Measurements from ENCODE around the gene WDR17.
A peak's percentile ranks its signal among the peaks of the same experiment; 100 is the strongest.

- TF ChIP-seq AGO1 (IDR thresholded peaks at IDR 0.05; ENCODE audit: low read depth, low read length, poor library complexity, severe bottlenecking) (no peak), MTA3 (CRISPR knock-in tag; IDR thresholded peaks at IDR 0.05) (no peak), CTCF (CRISPR knock-in tag; IDR thresholded peaks at IDR 0.05) (peak; percentile 35), USF2 (IDR thresholded peaks at IDR 0.05; ENCODE audit: low read depth, low read length) (no peak), USF2 (CRISPR knock-in tag; IDR thresholded peaks at IDR 0.05; ENCODE audit: borderline replicate concordance) (no peak), KLF9 (CRISPR knock-in tag; IDR thresholded peaks at IDR 0.05; ENCODE audit: low read depth) (no peak), POLR2A (IDR thresholded peaks at IDR 0.05; ENCODE audit: insufficient read depth in 1 of 2, low read depth in 2 of 2, low read length in 2 of 2) (no peak), ZNF431 (CRISPR knock-in tag; IDR thresholded peaks at IDR 0.05; ENCODE audit: borderline replicate concordance, low read depth) (no peak), BCLAF1 (IDR thresholded peaks at IDR 0.05) (no peak), MTF1 (CRISPR knock-in tag; IDR thresholded peaks at IDR 0.05) (no peak), ZNF333 (CRISPR knock-in tag; IDR thresholded peaks at IDR 0.05; ENCODE audit: borderline replicate concordance) (no peak), TMF1 (CRISPR knock-in tag; IDR thresholded peaks at IDR 0.05; ENCODE audit: low read depth) (no peak), POLR2AphosphoS5 (IDR thresholded peaks at IDR 0.05; ENCODE audit: low read depth, low read length) (no peak), DRAP1 (CRISPR knock-in tag; IDR thresholded peaks at IDR 0.05) (no peak), CREBL2 (CRISPR knock-in tag; IDR thresholded peaks at IDR 0.05; ENCODE audit: borderline replicate concordance) (no peak)
Observed at GRCh38 chr4:176034499-176034898, 31.1 kb upstream of the WDR17 start.
